Stomach (tissue), 9 donors: Measurements from ENCODE around the gene SPAST. TPM values are rescaled to one million over a fixed set of nuclear protein-coding genes. Genes with fewer than 3 reads are reported as not detected.
A peak's percentile ranks its signal among the peaks of the same experiment; 100 is the strongest.

Experiments
- DNase-seq, 2 donors: peaks; one replicate each; pipeline versions ENCODE4 v3.0.0 to v3.0.0-alpha.2; 2013 to 2019
- H3K27ac ChIP-seq, 5 donors: fragments of 200-600 bp in 4 of 5; sonication (generic) in 4 of 5; one replicate each; pipeline ENCODE4 v1.5.1; 2013 to 2019; ENCODE audit warnings: mild to moderate bottlenecking in 1 of 5, moderate library complexity in 1 of 5
- H3K27me3 ChIP-seq, 3 donors: fragments of 200-600 bp; sonication (generic); one replicate each; pipeline ENCODE4 v1.5.1; 2017 to 2019; ENCODE audit warnings: mixed run types in 1 of 3
- H3K36me3 ChIP-seq, 4 donors: fragments of 200-600 bp; sonication (generic); 1 replicate in 3 of 4; 2 replicates in 1 of 4; pipeline ENCODE4 v1.5.1; 2016 to 2019
- H3K4me1 ChIP-seq, 4 donors: fragments of 200-600 bp; sonication (generic); one replicate each; pipeline ENCODE4 v1.5.1; 2016 to 2019
- H3K4me3 ChIP-seq, 4 donors: fragments of 200-600 bp; sonication (generic) in 3 of 4; one replicate each; pipeline ENCODE4 v1.5.1; 2016 to 2019; ENCODE audit warnings: mild to moderate bottlenecking in 1 of 4
- H3K9me3 ChIP-seq, 4 donors: fragments of 200-600 bp; sonication (generic); one replicate each; pipeline ENCODE4 v1.5.1; 2016 to 2019
- EP300 ChIP-seq: sonication (generic); formaldehyde crosslinking; IDR thresholded peaks from one replicate; pipeline ENCODE4 v1.6.1; 2017; ENCODE audit warnings: antibody characterized with exemption
- POLR2A ChIP-seq, 4 donors: fragments of 450-650 bp; IDR thresholded peaks; one replicate each; pipeline ENCODE4 v1.6.1; 2016; ENCODE audit warnings: antibody characterized with exemption in 4 of 4, control low read depth in 2 of 4, mild to moderate bottlenecking in 1 of 4, moderate library complexity in 1 of 4
- POLR2AphosphoS5 ChIP-seq, 3 donors: sonication (generic); formaldehyde crosslinking; IDR thresholded peaks; one replicate each; pipeline ENCODE4 v1.6.1; 2016; ENCODE audit warnings: antibody characterized with exemption in 3 of 3
- WGBS, 5 donors: extraction: QIAGEN DNeasy Blood & Tissue Kit in 3 of 5; methylation state at CpG; one replicate each; pipeline versions ENCODE4 v1.1.5 to v1.1.7; 2013 to 2018; 5-methylcytosine and 5-hydroxymethylcytosine counted together
- intact Hi-C: fragments of 100-400 bp; cut with DNase I; formaldehyde crosslinking; loops from one replicate; pipeline ENCODE4 v1.15.1; 2023; ENCODE audit warnings: low total_unique reads
- polyA plus RNA-seq, 3 donors: library from polyadenylated mRNA; stranded (reverse); fragments of 200-250 nt; gene quantifications; one replicate each; pipeline ENCODE4 v1.2.3, GENCODE V29; 2013
- total RNA-seq, 5 donors: library from RNA; depleted of rRNA; stranded (reverse); fragments of >200 nt; gene quantifications; one replicate each; pipeline versions ENCODE4 v1.1.0 to v1.2.3, GENCODE V29; 2014 to 2016
- TF ChIP-seq, protein P1 (sequence below), 7 experiments: fragments of 450-650 bp in 4 of 7; fragments of 200-600 bp in 3 of 7; sonication (generic) in 3 of 7; IDR thresholded peaks; one replicate each; pipeline ENCODE4 v1.5.1; 2016 to 2019; ENCODE audit warnings: antibody characterized with exemption in 7 of 7, control low read depth in 2 of 7, mild to moderate bottlenecking in 1 of 7
- donor health status: healthy with polysubstance abuse.
- donor health status: Bipolar disorder and iron deficiency.
- donor health status: healthy.

SPAST gene
- total and polyA plus RNA-seq, 8 donors = 2.2 to 33.8 (median 6.6) TPM

DNA sequence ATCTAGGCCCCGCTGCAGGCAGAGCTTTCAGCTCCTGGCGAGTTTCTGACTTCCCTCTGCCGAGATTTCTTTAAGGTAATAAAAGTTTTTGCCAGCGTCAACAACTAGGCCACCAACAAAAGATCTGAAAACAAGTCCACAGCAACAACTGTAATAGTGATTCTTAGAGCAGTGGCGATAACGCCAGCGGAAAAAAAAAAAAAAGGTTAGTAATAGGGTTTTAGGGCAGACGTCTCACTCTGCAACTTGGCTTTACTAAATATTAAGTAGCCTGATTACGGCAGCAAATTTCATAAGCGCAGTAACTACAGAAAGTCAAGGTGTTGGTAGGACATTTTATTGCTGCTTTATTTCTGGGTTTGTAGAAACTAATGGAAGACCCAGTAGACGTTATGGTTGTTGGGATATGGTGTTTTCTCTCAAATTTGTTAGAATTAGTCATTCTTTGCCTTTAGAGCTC is 102.8 kb downstream of the SPAST start:
- DNase-seq = no peak
- 1 to 2% (median 2%) methylated on average over 11 of the region's 11 CpGs for WGBS, 5 donors
- no peak for TF ChIP-seq EP300
- no peak for TF ChIP-seq POLR2A (IDR thresholded peaks at IDR 0.05)
- TF ChIP-seq, protein P1, sequence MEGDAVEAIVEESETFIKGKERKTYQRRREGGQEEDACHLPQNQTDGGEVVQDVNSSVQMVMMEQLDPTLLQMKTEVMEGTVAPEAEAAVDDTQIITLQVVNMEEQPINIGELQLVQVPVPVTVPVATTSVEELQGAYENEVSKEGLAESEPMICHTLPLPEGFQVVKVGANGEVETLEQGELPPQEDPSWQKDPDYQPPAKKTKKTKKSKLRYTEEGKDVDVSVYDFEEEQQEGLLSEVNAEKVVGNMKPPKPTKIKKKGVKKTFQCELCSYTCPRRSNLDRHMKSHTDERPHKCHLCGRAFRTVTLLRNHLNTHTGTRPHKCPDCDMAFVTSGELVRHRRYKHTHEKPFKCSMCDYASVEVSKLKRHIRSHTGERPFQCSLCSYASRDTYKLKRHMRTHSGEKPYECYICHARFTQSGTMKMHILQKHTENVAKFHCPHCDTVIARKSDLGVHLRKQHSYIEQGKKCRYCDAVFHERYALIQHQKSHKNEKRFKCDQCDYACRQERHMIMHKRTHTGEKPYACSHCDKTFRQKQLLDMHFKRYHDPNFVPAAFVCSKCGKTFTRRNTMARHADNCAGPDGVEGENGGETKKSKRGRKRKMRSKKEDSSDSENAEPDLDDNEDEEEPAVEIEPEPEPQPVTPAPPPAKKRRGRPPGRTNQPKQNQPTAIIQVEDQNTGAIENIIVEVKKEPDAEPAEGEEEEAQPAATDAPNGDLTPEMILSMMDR (IDR thresholded peaks at IDR 0.05) = no peak
- TF ChIP-seq POLR2AphosphoS5 (IDR thresholded peaks at IDR 0.05) = no peak
- peak overlapping the region; percentile 78 to 91 (median 86) for H3K4me3 ChIP-seq
- peak overlapping the region; percentile 86 to 96 (median 92) for H3K27ac ChIP-seq
- H3K4me1 ChIP-seq = peaks cover 8 to 39% (median 22%) of the 10 kb centered on the region in 4 donors
- H3K27me3 ChIP-seq = no peaks in the 10 kb centered on the region
- intact Hi-C loops = no loop called here
- no peaks in the 10 kb centered on the region for H3K9me3 ChIP-seq
- H3K36me3 ChIP-seq = peaks cover 0 to 4% (median 0%) of the 10 kb centered on the region in 4 donors

DNA sequence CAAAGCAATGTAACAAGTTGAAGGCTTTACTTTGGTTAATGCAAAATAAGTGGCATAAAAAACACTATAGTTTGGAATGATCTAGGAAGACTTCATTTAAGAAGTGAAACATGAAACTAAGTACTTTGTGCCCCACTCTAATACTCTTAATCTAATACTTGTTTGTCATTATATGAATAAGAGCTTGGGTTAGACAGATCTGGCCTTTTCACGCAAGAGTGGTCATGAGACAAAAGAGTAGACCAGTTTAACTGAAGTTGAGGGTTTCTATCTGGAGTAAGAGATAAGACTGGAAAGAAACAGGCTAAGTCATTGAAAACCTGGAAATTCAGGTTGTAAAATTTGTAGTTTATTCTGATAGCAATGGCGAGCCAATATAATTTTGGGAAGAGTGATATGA is 105.2 kb downstream of the SPAST start:
- no peak for DNase-seq
- TF ChIP-seq, protein P1 (IDR thresholded peaks at IDR 0.05) = no peak
- no peak for TF ChIP-seq POLR2AphosphoS5 (IDR thresholded peaks at IDR 0.05)
- TF ChIP-seq POLR2A (IDR thresholded peaks at IDR 0.05) = no peak
- no peak for TF ChIP-seq EP300
- H3K4me1 ChIP-seq = peaks cover 8 to 39% (median 22%) of the 10 kb centered on the region in 4 donors
- intact Hi-C loops = no loop called here
- WGBS, 5 donors = 44 to 90% (median 68%) methylated on average over 2 of the region's 2 CpGs
- peaks cover 2 to 23% (median 20%) of the 10 kb centered on the region in 4 donors for H3K36me3 ChIP-seq
- no peak overlapping the region for H3K4me3 ChIP-seq
- no peak overlapping the region for H3K27ac ChIP-seq
- no peaks in the 10 kb centered on the region for H3K9me3 ChIP-seq
- H3K27me3 ChIP-seq = no peaks in the 10 kb centered on the region

DNA sequence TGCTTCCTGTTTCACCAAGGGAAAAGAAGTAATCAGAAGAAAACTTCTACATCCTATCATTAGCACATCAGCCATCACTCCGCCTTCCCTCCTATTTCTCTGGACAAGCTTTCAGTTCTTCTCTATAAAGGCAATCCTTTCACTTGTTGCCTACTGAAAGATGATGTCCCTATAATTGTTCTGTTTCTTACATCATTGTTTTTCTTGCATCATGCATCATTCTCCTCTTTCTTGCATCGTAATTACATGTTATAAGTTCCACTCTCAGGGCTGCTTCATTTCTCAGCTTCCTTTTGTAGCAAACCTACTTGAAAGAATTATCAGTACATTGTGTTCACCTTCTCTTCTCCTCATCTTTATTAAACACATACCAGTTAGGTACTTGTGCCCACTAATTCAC is 109.5 kb downstream of the SPAST start:
- WGBS, 5 donors = 91 to 97% (median 95%) methylated on average over 2 of the region's 2 CpGs
- H3K36me3 ChIP-seq = peaks cover 3 to 63% (median 60%) of the 10 kb centered on the region in 4 donors
- H3K9me3 ChIP-seq = no peaks in the 10 kb centered on the region
- H3K4me3 ChIP-seq = no peak overlapping the region
- H3K4me1 ChIP-seq = peaks cover 0 to 8% (median 1%) of the 10 kb centered on the region in 4 donors
- no peak overlapping the region for H3K27ac ChIP-seq
- TF ChIP-seq POLR2AphosphoS5 (IDR thresholded peaks at IDR 0.05) (no peak), POLR2A (IDR thresholded peaks at IDR 0.05) (no peak), EP300 (no peak)
- TF ChIP-seq, protein P1 (IDR thresholded peaks at IDR 0.05) = no peak
- H3K27me3 ChIP-seq = no peaks in the 10 kb centered on the region
- intact Hi-C loops = no loop called here
- DNase-seq = no peak

- Histone ChIP-seq H3K27ac (no peak overlapping the region), H3K9me3 (no peaks in the 10 kb centered on the region), H3K4me1 (no peaks in the 10 kb centered on the region), H3K36me3 (peaks cover 7 to 85% (median 79%) of the 10 kb centered on the region in 4 donors), H3K4me3 (no peak overlapping the region), H3K27me3 (no peaks in the 10 kb centered on the region)
- no peak for TF ChIP-seq EP300
- intact Hi-C loops = no loop called here
- no peak for DNase-seq
- 95 to 98% (median 96%) methylated on average over 6 of the region's 6 CpGs for WGBS, 5 donors
Observed at GRCh38 chr2:32182667-32183066, 119.3 kb downstream of the SPAST start.

- no peak for DNase-seq
Observed at GRCh38 chr2:32189011-32189410, 125.7 kb downstream of the SPAST start.

More at GRCh38 chr2:32189011-32189410, 125.7 kb downstream of the SPAST start:
- Histone ChIP-seq H3K4me3 (no peak overlapping the region), H3K36me3 (peaks cover 7 to 71% (median 64%) of the 10 kb centered on the region in 4 donors), H3K4me1 (no peaks in the 10 kb centered on the region), H3K27me3 (no peaks in the 10 kb centered on the region), H3K27ac (no peak overlapping the region), H3K9me3 (no peaks in the 10 kb centered on the region)
- intact Hi-C loops = no loop called here
- 78 to 89% (median 88%) methylated on average over 6 of the region's 6 CpGs for WGBS, 5 donors
- TF ChIP-seq EP300 = no peak
- no peak for TF ChIP-seq POLR2AphosphoS5 (IDR thresholded peaks at IDR 0.05)
- TF ChIP-seq, protein P1 (IDR thresholded peaks at IDR 0.05) = no peak
- no peak for TF ChIP-seq POLR2A (IDR thresholded peaks at IDR 0.05)
